ENCODE data around the gene SLC36A1. TPM values are rescaled to one million over a fixed set of nuclear protein-coding genes. Genes with fewer than 3 reads are reported as not detected.

Gene SLC36A1
- total RNA-seq, 1 experiment from 2014 or later, result 12.7 TPM

GRCh38 chr5:151469386-151469785 is 22.0 kb downstream of the SLC36A1 start:
- no peaks in the 10 kb centered on the region for H3K4me1 ChIP-seq (ENCODE audit: low read length)
- no peak overlapping the region for H3K27ac ChIP-seq (ENCODE audit: low read length)
- H3K9me2 ChIP-seq (replicated peaks; ENCODE audit: insufficient read depth, low read length), result no peaks in the 10 kb centered on the region
- no peaks in the 10 kb centered on the region for H3K9me3 ChIP-seq (ENCODE audit: low read length)
- no peaks in the 10 kb centered on the region for H3K79me2 ChIP-seq (ENCODE audit: low read length)
- no peak overlapping the region for H3K9ac ChIP-seq (ENCODE audit: low read length)
- no peaks in the 10 kb centered on the region for H4K20me1 ChIP-seq (ENCODE audit: insufficient read depth, low read depth, low read length)
- H3K36me3 ChIP-seq (ENCODE audit: insufficient read depth, low read length), result peaks cover 28% of the 10 kb centered on the region
- no peaks in the 10 kb centered on the region for H3K27me3 ChIP-seq (ENCODE audit: low read length)
- DNase-seq, result no peak
- H3K4me3 ChIP-seq (ENCODE audit: low read length), result no peak overlapping the region
- H3K4me2 ChIP-seq (ENCODE audit: low read depth, low read length, poor library complexity, severe bottlenecking), result no peak overlapping the region
- no peak overlapping the region for H2AFZ ChIP-seq (ENCODE audit: low read length)

GRCh38 chr5:151469992-151470391 is 22.6 kb downstream of the SLC36A1 start:
- H3K9ac ChIP-seq (ENCODE audit: low read length), result no peak overlapping the region
- H3K36me3 ChIP-seq (ENCODE audit: insufficient read depth, low read length), result peaks cover 23% of the 10 kb centered on the region
- no peak overlapping the region for H2AFZ ChIP-seq (ENCODE audit: low read length)
- no peak overlapping the region for H3K4me2 ChIP-seq (ENCODE audit: low read depth, low read length, poor library complexity, severe bottlenecking)
- no peak overlapping the region for H3K4me3 ChIP-seq (ENCODE audit: low read length)
- no peaks in the 10 kb centered on the region for H3K4me1 ChIP-seq (ENCODE audit: low read length)
- no peaks in the 10 kb centered on the region for H3K27me3 ChIP-seq (ENCODE audit: low read length)
- no peaks in the 10 kb centered on the region for H3K9me2 ChIP-seq (replicated peaks; ENCODE audit: insufficient read depth, low read length)
- no peak overlapping the region for H3K27ac ChIP-seq (ENCODE audit: low read length)
- no peaks in the 10 kb centered on the region for H3K79me2 ChIP-seq (ENCODE audit: low read length)
- H3K9me3 ChIP-seq (ENCODE audit: low read length), result no peaks in the 10 kb centered on the region
- DNase-seq, result no peak
- H4K20me1 ChIP-seq (ENCODE audit: insufficient read depth, low read depth, low read length), result no peaks in the 10 kb centered on the region

GRCh38 chr5:151470439-151470838 is 23.0 kb downstream of the SLC36A1 start:
- H3K9me3 ChIP-seq (ENCODE audit: low read length), result no peaks in the 10 kb centered on the region
- no peaks in the 10 kb centered on the region for H3K27me3 ChIP-seq (ENCODE audit: low read length)
- H3K4me3 ChIP-seq (ENCODE audit: low read length), result no peak overlapping the region
- no peaks in the 10 kb centered on the region for H3K79me2 ChIP-seq (ENCODE audit: low read length)
- H3K4me2 ChIP-seq (ENCODE audit: low read depth, low read length, poor library complexity, severe bottlenecking), result no peak overlapping the region
- no peak overlapping the region for H3K27ac ChIP-seq (ENCODE audit: low read length)
- peaks cover 24% of the 10 kb centered on the region; the same call in 1 of the 2 replicates for H3K36me3 ChIP-seq (ENCODE audit: insufficient read depth, low read length)
- no peak for DNase-seq
- no peaks in the 10 kb centered on the region for H3K4me1 ChIP-seq (ENCODE audit: low read length)
- H3K9me2 ChIP-seq (replicated peaks; ENCODE audit: insufficient read depth, low read length), result no peaks in the 10 kb centered on the region
- no peak overlapping the region for H2AFZ ChIP-seq (ENCODE audit: low read length)
- no peaks in the 10 kb centered on the region for H4K20me1 ChIP-seq (ENCODE audit: insufficient read depth, low read depth, low read length)
- H3K9ac ChIP-seq (ENCODE audit: low read length), result no peak overlapping the region

- Histone ChIP-seq H4K20me1 (ENCODE audit: insufficient read depth, low read depth, low read length) (no peaks in the 10 kb centered on the region), H3K4me1 (ENCODE audit: low read length) (no peaks in the 10 kb centered on the region), H3K27ac (ENCODE audit: low read length) (no peak overlapping the region), H3K4me3 (ENCODE audit: low read length) (no peak overlapping the region), H3K9me2 (replicated peaks; ENCODE audit: insufficient read depth, low read length) (no peaks in the 10 kb centered on the region), H3K79me2 (ENCODE audit: low read length) (no peaks in the 10 kb centered on the region), H2AFZ (ENCODE audit: low read length) (no peak overlapping the region), H3K9me3 (ENCODE audit: low read length) (no peaks in the 10 kb centered on the region), H3K9ac (ENCODE audit: low read length) (no peak overlapping the region), H3K4me2 (ENCODE audit: low read depth, low read length, poor library complexity, severe bottlenecking) (no peak overlapping the region), H3K27me3 (ENCODE audit: low read length) (no peaks in the 10 kb centered on the region), H3K36me3 (ENCODE audit: insufficient read depth, low read length) (peaks cover 20% of the 10 kb centered on the region; the same call in 1 of the 2 replicates)
- DNase-seq, result no peak
These were observed 23.9 kb downstream of the SLC36A1 start for GRCh38 chr5:151471276-151471675.

GRCh38 chr5:151474799-151475198 is 27.4 kb downstream of the SLC36A1 start:
- Histone ChIP-seq H3K9me3 (ENCODE audit: low read length) (no peaks in the 10 kb centered on the region), H4K20me1 (ENCODE audit: insufficient read depth, low read depth, low read length) (no peaks in the 10 kb centered on the region), H3K9ac (ENCODE audit: low read length) (no peak overlapping the region), H3K27ac (ENCODE audit: low read length) (no peak overlapping the region), H3K4me1 (ENCODE audit: low read length) (no peaks in the 10 kb centered on the region), H2AFZ (ENCODE audit: low read length) (no peak overlapping the region), H3K36me3 (ENCODE audit: insufficient read depth, low read length) (0 out of 2 replicates have a peak, but pooled peaks cover 6% of the 10 kb centered on the region), H3K9me2 (replicated peaks; ENCODE audit: insufficient read depth, low read length) (no peaks in the 10 kb centered on the region), H3K4me2 (ENCODE audit: low read depth, low read length, poor library complexity, severe bottlenecking) (no peak overlapping the region), H3K79me2 (ENCODE audit: low read length) (no peaks in the 10 kb centered on the region), H3K27me3 (ENCODE audit: low read length) (no peaks in the 10 kb centered on the region), H3K4me3 (ENCODE audit: low read length) (no peak overlapping the region)
- DNase-seq, result no peak

GRCh38 chr5:151475388-151475787 is 28.0 kb downstream of the SLC36A1 start:
- Histone ChIP-seq H4K20me1 (ENCODE audit: insufficient read depth, low read depth, low read length) (no peaks in the 10 kb centered on the region), H3K27me3 (ENCODE audit: low read length) (no peaks in the 10 kb centered on the region), H3K4me3 (ENCODE audit: low read length) (no peak overlapping the region), H3K27ac (ENCODE audit: low read length) (no peak overlapping the region), H3K36me3 (ENCODE audit: insufficient read depth, low read length) (0 out of 2 replicates have a peak, but pooled peaks cover 6% of the 10 kb centered on the region), H3K9me2 (replicated peaks; ENCODE audit: insufficient read depth, low read length) (no peaks in the 10 kb centered on the region), H3K9me3 (ENCODE audit: low read length) (no peaks in the 10 kb centered on the region), H3K4me2 (ENCODE audit: low read depth, low read length, poor library complexity, severe bottlenecking) (no peak overlapping the region), H3K4me1 (ENCODE audit: low read length) (no peaks in the 10 kb centered on the region), H3K9ac (ENCODE audit: low read length) (no peak overlapping the region), H2AFZ (ENCODE audit: low read length) (no peak overlapping the region), H3K79me2 (ENCODE audit: low read length) (no peaks in the 10 kb centered on the region)
- DNase-seq, result no peak

GRCh38 chr5:151476016-151476415 is 28.6 kb downstream of the SLC36A1 start:
- H3K36me3 ChIP-seq (ENCODE audit: insufficient read depth, low read length), result 0 out of 2 replicates have a peak, but pooled peaks cover 6% of the 10 kb centered on the region
- H4K20me1 ChIP-seq (ENCODE audit: insufficient read depth, low read depth, low read length), result no peaks in the 10 kb centered on the region
- no peak overlapping the region for H3K9ac ChIP-seq (ENCODE audit: low read length)
- no peak overlapping the region for H2AFZ ChIP-seq (ENCODE audit: low read length)
- H3K4me3 ChIP-seq (ENCODE audit: low read length), result no peak overlapping the region
- no peak overlapping the region for H3K4me2 ChIP-seq (ENCODE audit: low read depth, low read length, poor library complexity, severe bottlenecking)
- no peaks in the 10 kb centered on the region for H3K27me3 ChIP-seq (ENCODE audit: low read length)
- no peak overlapping the region for H3K27ac ChIP-seq (ENCODE audit: low read length)
- H3K9me2 ChIP-seq (replicated peaks; ENCODE audit: insufficient read depth, low read length), result no peaks in the 10 kb centered on the region
- H3K9me3 ChIP-seq (ENCODE audit: low read length), result no peaks in the 10 kb centered on the region
- no peaks in the 10 kb centered on the region for H3K79me2 ChIP-seq (ENCODE audit: low read length)
- H3K4me1 ChIP-seq (ENCODE audit: low read length), result no peaks in the 10 kb centered on the region
- no peak for DNase-seq

GRCh38 chr5:151477101-151477500 is 29.7 kb downstream of the SLC36A1 start:
- no peaks in the 10 kb centered on the region for H4K20me1 ChIP-seq (ENCODE audit: insufficient read depth, low read depth, low read length)
- H3K27ac ChIP-seq (ENCODE audit: low read length), result no peak overlapping the region
- H3K4me3 ChIP-seq (ENCODE audit: low read length), result no peak overlapping the region
- H3K27me3 ChIP-seq (ENCODE audit: low read length), result no peaks in the 10 kb centered on the region
- no peaks in the 10 kb centered on the region for H3K79me2 ChIP-seq (ENCODE audit: low read length)
- no peak overlapping the region for H3K9ac ChIP-seq (ENCODE audit: low read length)
- H3K36me3 ChIP-seq (ENCODE audit: insufficient read depth, low read length), result peaks cover 12% of the 10 kb centered on the region; the same call in 1 of the 2 replicates
- H3K4me2 ChIP-seq (ENCODE audit: low read depth, low read length, poor library complexity, severe bottlenecking), result no peak overlapping the region
- H2AFZ ChIP-seq (ENCODE audit: low read length), result no peak overlapping the region
- H3K9me3 ChIP-seq (ENCODE audit: low read length), result no peaks in the 10 kb centered on the region
- DNase-seq, result no peak
- H3K4me1 ChIP-seq (ENCODE audit: low read length), result no peaks in the 10 kb centered on the region
- H3K9me2 ChIP-seq (replicated peaks; ENCODE audit: insufficient read depth, low read length), result no peaks in the 10 kb centered on the region

Measured in Karpas-422 (cell line).